GM12872 (cell line): ENCODE data around the gene TMEM120B.

Experiments used
- CTCF ChIP-seq: IDR thresholded peaks from 3 replicates; pipeline ENCODE4 v1.5.1; 2011; ENCODE audit warnings: low read depth, mild to moderate bottlenecking, low read length, moderate library complexity; ENCODE audit not compliant: insufficient read depth

Gene TMEM120B

DNA sequence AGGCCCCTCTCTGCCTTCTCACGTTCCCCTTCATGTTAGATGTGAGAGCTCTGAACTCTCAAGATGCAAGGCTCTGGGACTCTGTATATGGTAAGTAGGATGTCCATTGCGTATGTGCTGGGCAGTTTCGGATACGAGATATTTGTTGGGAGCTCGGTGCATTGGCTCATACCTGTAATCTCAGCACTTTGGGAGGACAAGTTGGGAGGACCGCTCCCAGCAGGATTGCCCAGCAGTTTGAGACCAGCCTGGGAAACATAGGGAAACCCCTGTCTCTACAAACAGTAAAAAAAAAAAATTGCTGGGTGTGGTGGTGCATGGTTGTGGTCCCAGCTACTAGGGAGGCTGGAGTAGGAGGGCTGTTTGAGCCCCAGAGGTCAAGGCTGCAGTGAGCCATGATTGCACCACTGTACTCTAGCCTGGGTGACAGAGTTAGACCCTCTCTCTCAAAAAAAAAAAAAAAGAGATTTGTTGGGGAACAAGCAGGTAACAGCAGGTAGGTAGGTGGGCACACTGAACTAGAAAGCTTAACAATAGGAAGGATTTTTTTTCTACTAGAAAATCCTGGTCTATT, 3.4 kb downstream of the TMEM120B start:
- TF ChIP-seq CTCF: no peak

GRCh38 chr12:121717041-121717699, 4.6 kb downstream of the TMEM120B start:
- no peak for TF ChIP-seq CTCF

- TF ChIP-seq CTCF: no peak
These were observed 6.2 kb downstream of the TMEM120B start for GRCh38 chr12:121718653-121719239.

DNA sequence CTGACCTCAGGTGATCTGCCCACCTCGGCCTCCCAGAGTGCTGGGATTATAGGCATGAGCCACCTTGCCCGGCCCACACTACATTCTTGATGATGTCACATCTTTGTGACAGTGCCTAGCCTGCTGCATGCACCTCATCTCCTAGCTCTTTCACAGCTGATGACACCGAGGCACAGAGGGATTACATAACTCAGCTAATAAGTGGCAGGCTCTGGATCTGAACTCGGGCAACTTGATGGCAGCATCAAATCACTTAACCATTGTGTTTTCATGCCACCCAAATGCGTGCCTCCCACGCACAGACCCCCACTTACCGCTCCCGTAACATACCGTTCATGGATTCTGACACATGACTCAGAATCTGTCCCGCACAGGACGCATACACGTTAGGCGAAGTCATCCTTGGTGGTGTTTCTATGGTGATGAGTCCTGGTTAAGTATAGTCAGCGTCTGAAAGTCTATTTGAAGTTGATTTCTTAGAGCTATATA, 7.4 kb downstream of the TMEM120B start:
- no peak for TF ChIP-seq CTCF

GRCh38 chr12:121720762-121721161, 8.2 kb downstream of the TMEM120B start:
- no peak for TF ChIP-seq CTCF

DNA sequence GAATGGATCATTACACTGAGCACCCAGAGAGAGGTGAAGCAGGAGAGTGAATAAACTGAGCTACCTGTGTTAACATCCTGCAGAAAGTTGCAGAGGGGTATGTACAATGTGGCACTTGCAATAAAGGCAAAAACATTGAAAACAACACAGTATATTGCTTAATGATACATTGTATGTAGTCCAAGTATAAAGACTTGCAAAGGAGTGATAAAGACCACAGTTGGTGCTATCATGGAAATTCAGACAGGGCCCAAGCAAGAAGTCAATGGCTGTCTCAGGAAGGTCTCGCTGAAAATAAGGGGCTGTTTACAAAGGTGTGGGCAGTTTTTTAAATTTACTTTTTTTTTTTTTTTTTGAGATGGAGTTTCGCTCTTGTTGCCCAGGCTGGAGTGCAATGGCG, 10.0 kb downstream of the TMEM120B start:
- no peak for TF ChIP-seq CTCF

DNA sequence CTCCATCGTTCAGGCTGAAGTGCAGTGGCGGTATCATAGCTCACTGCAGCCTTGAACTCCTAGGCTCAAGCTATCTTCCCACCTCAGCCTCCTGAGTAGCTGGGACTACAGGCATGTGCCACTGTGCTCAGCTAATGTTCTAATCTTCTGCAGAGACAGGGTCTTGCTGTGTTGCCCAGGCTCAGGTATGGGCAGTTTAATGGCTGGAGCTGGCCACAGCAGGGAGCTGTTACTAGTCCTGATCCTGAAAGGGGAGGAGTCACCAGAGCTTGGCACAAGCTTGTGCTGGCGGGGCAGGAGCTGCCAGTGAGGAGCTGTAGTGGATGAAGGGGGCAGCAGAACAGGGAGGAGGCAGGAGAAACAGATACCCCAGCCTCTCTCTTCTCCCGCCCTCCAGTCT, 10.6 kb downstream of the TMEM120B start:
- no peak for TF ChIP-seq CTCF
